Measurements from ENCODE around the gene AOC2. TPM values are rescaled to one million over a fixed set of nuclear protein-coding genes. Genes with fewer than 3 reads are reported as not detected.
A peak's percentile ranks its signal among the peaks of the same experiment; 100 is the strongest.

Gene AOC2
- total and polyA plus RNA-seq, 2 of the 13 experiments (the other 11 are each of a cell fraction or from before 2014, with no cell fraction given), result 1.2 to 3.3 TPM

DNA sequence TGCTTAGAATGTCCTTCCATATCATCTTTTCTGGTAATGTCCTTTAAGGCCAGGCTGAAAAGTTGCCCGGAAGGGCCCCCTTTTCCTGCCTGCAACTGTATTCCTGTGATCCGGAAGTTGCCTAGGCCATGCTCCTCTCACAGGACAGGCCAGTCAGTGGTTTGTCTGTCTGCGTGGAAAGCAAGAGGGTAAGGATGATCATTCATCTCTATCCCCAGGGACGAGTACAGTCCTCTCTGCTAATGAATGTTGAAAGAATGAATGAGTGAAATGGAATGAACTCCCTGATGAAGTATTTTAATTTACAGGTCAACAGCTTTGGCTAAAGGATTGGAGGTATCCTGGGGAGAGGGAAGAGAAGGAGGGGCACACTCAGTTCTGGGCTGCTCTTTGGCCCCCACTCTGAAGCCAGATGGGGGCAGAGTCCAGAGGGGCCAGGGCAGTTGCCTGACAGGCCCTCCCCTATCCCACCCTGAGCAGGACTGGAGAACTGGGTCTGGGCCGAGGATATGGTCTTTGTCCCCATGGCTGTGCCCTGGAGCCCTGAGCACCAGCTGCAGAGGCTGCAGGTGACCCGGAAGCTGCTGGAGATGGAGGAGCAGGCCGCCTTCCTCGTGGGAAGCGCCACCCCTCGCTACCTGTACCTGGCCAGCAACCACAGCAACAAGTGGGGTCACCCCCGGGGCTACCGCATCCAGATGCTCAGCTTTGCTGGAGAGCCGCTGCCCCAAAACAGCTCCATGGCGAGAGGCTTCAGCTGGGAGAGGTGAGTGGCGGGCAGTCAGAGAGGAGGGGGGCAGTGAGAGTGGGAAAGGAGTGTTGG, 9.8 kb downstream of the AOC2 start (continued):
- peak; percentile 95; the same call in 1 of the 2 replicates for TF ChIP-seq ZNF232 (CRISPR knock-in tag; IDR thresholded peaks at IDR 0.05; ENCODE audit: borderline replicate concordance)
- peak; percentile 92 for TF ChIP-seq ZBTB7B (CRISPR knock-in tag; IDR thresholded peaks at IDR 0.05)
- no peak for TF ChIP-seq THAP11 (CRISPR knock-in tag; IDR thresholded peaks at IDR 0.05)
- TF ChIP-seq, protein P1, sequence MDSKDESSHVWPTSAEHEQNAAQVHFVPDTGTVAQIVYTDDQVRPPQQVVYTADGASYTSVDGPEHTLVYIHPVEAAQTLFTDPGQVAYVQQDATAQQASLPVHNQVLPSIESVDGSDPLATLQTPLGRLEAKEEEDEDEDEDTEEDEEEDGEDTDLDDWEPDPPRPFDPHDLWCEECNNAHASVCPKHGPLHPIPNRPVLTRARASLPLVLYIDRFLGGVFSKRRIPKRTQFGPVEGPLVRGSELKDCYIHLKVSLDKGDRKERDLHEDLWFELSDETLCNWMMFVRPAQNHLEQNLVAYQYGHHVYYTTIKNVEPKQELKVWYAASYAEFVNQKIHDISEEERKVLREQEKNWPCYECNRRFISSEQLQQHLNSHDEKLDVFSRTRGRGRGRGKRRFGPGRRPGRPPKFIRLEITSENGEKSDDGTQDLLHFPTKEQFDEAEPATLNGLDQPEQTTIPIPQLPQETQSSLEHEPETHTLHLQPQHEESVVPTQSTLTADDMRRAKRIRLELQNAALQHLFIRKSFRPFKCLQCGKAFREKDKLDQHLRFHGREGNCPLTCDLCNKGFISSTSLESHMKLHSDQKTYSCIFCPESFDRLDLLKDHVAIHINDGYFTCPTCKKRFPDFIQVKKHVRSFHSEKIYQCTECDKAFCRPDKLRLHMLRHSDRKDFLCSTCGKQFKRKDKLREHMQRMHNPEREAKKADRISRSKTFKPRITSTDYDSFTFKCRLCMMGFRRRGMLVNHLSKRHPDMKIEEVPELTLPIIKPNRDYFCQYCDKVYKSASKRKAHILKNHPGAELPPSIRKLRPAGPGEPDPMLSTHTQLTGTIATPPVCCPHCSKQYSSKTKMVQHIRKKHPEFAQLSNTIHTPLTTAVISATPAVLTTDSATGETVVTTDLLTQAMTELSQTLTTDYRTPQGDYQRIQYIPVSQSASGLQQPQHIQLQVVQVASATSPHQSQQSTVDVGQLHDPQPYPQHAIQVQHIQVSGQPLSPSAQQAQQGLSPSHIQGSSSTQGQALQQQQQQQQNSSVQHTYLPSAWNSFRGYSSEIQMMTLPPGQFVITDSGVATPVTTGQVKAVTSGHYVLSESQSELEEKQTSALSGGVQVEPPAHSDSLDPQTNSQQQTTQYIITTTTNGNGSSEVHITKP (CRISPR knock-in tag; IDR thresholded peaks at IDR 0.05; ENCODE audit: low read depth), result 0 out of 2 replicates have a peak, but pooled peaks have one; percentile 24
- TF ChIP-seq ZNF788 (CRISPR knock-in tag; IDR thresholded peaks at IDR 0.05; ENCODE audit: borderline replicate concordance), result no peak
- no peak; the same call in 1 of the 2 replicates for TF ChIP-seq POGK (CRISPR knock-in tag; conservative IDR thresholded peaks at IDR 0.05)
- peak; percentile 77 for TF ChIP-seq RXRB (CRISPR knock-in tag; IDR thresholded peaks at IDR 0.05; ENCODE audit: borderline replicate concordance)
- TF ChIP-seq HOXD1 (CRISPR knock-in tag; IDR thresholded peaks at IDR 0.05), result no peak
- no peak for TF ChIP-seq PHB2 (IDR thresholded peaks at IDR 0.05; ENCODE audit: partially characterized antibody)
- TF ChIP-seq ZBTB20 (CRISPR knock-in tag; IDR thresholded peaks at IDR 0.05; ENCODE audit: borderline replicate concordance, low read depth), result no peak
- no peak for TF ChIP-seq ZHX2 (IDR thresholded peaks at IDR 0.05; ENCODE audit: low read depth)
- TF ChIP-seq ZHX2 (CRISPR knock-in tag; IDR thresholded peaks at IDR 0.05; ENCODE audit: borderline replicate concordance), result no peak
- no peak for TF ChIP-seq TRIM24 (CRISPR knock-in tag; IDR thresholded peaks at IDR 0.05)
- no peak for TF ChIP-seq KAT2B (IDR thresholded peaks at IDR 0.05; ENCODE audit: borderline replicate concordance, low read depth, low read length)
- 0 out of 2 replicates have a peak, but pooled peaks have one; percentile 4 for TF ChIP-seq FOXO1 (CRISPR knock-in tag; IDR thresholded peaks at IDR 0.05)

Data from HepG2 (cell line).